ENCODE measurements around the gene MATCAP1.

GRCh38 chr16:67167588-67167987 is 16.2 kb downstream of the MATCAP1 start:
- no peak for TF ChIP-seq CTCF (IDR thresholded peaks at IDR 0.05)
- TF ChIP-seq POLR2A (IDR thresholded peaks at IDR 0.05) = no peak
- TF ChIP-seq POLR2AphosphoS5 (IDR thresholded peaks at IDR 0.05) = no peak
